Nucleus accumbens (tissue), 56 donors: ENCODE data around the gene ASAP2.
A peak's percentile ranks its signal among the peaks of the same experiment; 100 is the strongest.
"Not testable (repeated sequence)": the region's sequence is repeated elsewhere in the genome, so short reads cannot be mapped to it uniquely, and the experiment has no call there.

Experiments used
- DNase-seq, 56 donors: peaks; one replicate each; lab custom pipeline; 2025; lab: John Stamatoyannopoulos, UW

ASAP2 gene

GRCh38 chr2:9210030-9210429 is 3.4 kb downstream of the ASAP2 start:
- no peak for DNase-seq

GRCh38 chr2:9211496-9211895 is 4.9 kb downstream of the ASAP2 start:
- DNase-seq, result no peak

GRCh38 chr2:9212010-9212635 is 5.5 kb downstream of the ASAP2 start:
- no peak for DNase-seq

- peak in 11 of 56 donors; percentile 25 to 66 (median 42) for DNase-seq
Observed at GRCh38 chr2:9212661-9213411, 6.2 kb downstream of the ASAP2 start.

- no peak for DNase-seq
Observed at GRCh38 chr2:9213477-9214051, 7.0 kb downstream of the ASAP2 start.

- no peak for DNase-seq
Observed at GRCh38 chr2:9214873-9215272, 8.3 kb downstream of the ASAP2 start.

- no peak for DNase-seq
Observed at GRCh38 chr2:9215680-9216079, 9.1 kb downstream of the ASAP2 start.

- not testable (repeated sequence) for DNase-seq
Observed at GRCh38 chr2:9216143-9216542, 9.5 kb downstream of the ASAP2 start.

GRCh38 chr2:9217838-9218770 is 11.5 kb downstream of the ASAP2 start:
- no peak for DNase-seq

GRCh38 chr2:9219027-9219445 is 12.4 kb downstream of the ASAP2 start:
- DNase-seq, result no peak

- no peak for DNase-seq
Observed at GRCh38 chr2:9220201-9220600, 13.6 kb downstream of the ASAP2 start.

GRCh38 chr2:9221223-9221622 is 14.6 kb downstream of the ASAP2 start:
- no peak for DNase-seq

GRCh38 chr2:9222239-9222892 is 15.8 kb downstream of the ASAP2 start:
- no peak for DNase-seq

- no peak for DNase-seq
Observed at GRCh38 chr2:9222893-9223287, 16.3 kb downstream of the ASAP2 start.

- DNase-seq, result no peak
Observed at GRCh38 chr2:9225806-9226205, 19.2 kb downstream of the ASAP2 start.

- DNase-seq, result no peak
Observed at GRCh38 chr2:9226458-9227380, 20.1 kb downstream of the ASAP2 start.

GRCh38 chr2:9228088-9228751 is 21.6 kb downstream of the ASAP2 start:
- no peak for DNase-seq

GRCh38 chr2:9228781-9229469 is 22.3 kb downstream of the ASAP2 start:
- no peak for DNase-seq
